ENCODE results near the gene CLMN. TPM values are rescaled to one million over a fixed set of nuclear protein-coding genes. Genes with fewer than 3 reads are reported as not detected.

CLMN gene
- total RNA-seq, 1 experiment from 2014 or later = 111 TPM

DNA sequence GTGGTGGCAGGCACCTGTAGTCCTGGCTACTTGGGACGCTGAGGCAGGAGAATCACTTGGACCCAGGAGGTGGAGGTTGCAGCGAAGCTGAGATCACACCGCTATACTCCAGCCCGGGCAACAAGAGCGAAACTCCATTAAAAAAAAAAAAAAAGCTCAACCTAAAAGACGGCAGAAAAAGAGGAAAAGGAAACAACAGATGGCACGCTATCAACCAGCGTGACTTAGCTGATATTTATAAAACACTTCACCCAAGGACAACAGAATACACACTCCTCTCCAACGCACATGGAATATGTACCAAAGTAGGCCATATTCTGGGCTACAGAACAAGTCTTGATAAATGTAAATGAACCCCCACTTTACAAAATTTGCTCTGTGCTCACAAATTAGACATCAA, 34.0 kb upstream of the CLMN start:
- Mint-ChIP-seq H3K4me1 (ENCODE audit: low read depth, unreplicated experiment) (no peaks in the 10 kb centered on the region), H3K36me3 (ENCODE audit: insufficient read depth, unreplicated experiment) (no peaks in the 10 kb centered on the region), H3K9me3 (ENCODE audit: low read depth, unreplicated experiment) (peaks cover 7% of the 10 kb centered on the region), H3K27me3 (ENCODE audit: unreplicated experiment) (no peaks in the 10 kb centered on the region), H3K4me3 (ENCODE audit: low read depth, unreplicated experiment) (no peak overlapping the region), H3K27ac (ENCODE audit: unreplicated experiment) (no peak overlapping the region)
- TF ChIP-seq, protein P1, sequence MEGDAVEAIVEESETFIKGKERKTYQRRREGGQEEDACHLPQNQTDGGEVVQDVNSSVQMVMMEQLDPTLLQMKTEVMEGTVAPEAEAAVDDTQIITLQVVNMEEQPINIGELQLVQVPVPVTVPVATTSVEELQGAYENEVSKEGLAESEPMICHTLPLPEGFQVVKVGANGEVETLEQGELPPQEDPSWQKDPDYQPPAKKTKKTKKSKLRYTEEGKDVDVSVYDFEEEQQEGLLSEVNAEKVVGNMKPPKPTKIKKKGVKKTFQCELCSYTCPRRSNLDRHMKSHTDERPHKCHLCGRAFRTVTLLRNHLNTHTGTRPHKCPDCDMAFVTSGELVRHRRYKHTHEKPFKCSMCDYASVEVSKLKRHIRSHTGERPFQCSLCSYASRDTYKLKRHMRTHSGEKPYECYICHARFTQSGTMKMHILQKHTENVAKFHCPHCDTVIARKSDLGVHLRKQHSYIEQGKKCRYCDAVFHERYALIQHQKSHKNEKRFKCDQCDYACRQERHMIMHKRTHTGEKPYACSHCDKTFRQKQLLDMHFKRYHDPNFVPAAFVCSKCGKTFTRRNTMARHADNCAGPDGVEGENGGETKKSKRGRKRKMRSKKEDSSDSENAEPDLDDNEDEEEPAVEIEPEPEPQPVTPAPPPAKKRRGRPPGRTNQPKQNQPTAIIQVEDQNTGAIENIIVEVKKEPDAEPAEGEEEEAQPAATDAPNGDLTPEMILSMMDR (IDR thresholded peaks at IDR 0.05; ENCODE audit: unreplicated experiment) = no peak
- no peak for DNase-seq
- BruUV-seq (replicated peaks) = no TSS peak
- intact Hi-C loops (cut with micrococcal nuclease; ENCODE audit: unreplicated experiment) = no loop called here
- CTCF ChIA-PET = no interaction called here

DNA sequence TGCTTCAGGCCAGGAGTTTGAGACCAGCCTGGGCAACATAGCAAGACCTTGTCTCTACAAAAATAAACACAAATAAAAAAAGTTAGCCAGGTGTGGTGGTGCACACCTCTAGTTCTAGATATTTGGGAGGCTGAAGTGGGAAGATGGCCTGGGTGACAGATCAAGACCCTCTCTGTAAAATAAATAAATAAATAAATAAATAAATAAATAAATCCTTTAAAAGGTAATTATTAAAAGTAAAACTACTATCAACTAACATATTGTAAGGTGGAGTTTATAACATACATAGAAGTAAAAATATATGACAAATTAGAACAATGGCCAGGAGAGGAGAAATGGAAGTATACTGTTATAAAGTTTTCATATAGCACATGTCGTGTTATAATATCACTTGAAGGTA, 33.3 kb upstream of the CLMN start:
- intact Hi-C loops (cut with micrococcal nuclease; ENCODE audit: unreplicated experiment) = no loop called here

DNA sequence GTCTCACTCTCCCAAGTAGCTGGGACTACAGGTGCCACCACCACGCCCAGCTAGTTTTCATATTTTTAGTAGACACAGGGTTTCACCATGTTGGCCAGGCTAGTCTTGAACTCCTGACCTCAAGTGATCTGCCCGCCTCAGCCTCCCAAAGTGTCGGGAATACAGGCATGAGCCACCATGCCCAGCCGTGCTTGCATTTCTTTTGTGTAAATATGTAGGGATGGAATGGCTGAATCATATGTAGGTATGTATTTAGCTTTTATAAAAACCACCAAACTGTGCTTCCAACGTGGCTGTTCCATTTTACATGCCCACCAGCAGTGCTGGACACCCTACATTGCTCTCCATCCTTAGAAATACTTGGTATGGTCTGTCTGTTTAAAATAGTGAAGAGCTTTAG, 32.8 kb upstream of the CLMN start:
- DNase-seq = no peak
- no peaks in the 10 kb centered on the region for H3K27me3 Mint-ChIP-seq (ENCODE audit: unreplicated experiment)
- BruUV-seq (replicated peaks) = no TSS peak

More for the DNA sequence above, 33.3 kb upstream of the CLMN start:
- no peaks in the 10 kb centered on the region for H3K36me3 Mint-ChIP-seq (ENCODE audit: insufficient read depth, unreplicated experiment)
- no TSS peak for BruUV-seq (replicated peaks)
- no peak overlapping the region for H3K4me3 Mint-ChIP-seq (ENCODE audit: low read depth, unreplicated experiment)
- no peaks in the 10 kb centered on the region for H3K27me3 Mint-ChIP-seq (ENCODE audit: unreplicated experiment)
- H3K4me1 Mint-ChIP-seq (ENCODE audit: low read depth, unreplicated experiment) = no peaks in the 10 kb centered on the region
- no peak overlapping the region for H3K27ac Mint-ChIP-seq (ENCODE audit: unreplicated experiment)
- CTCF ChIA-PET = no interaction called here
- TF ChIP-seq, protein P1 (IDR thresholded peaks at IDR 0.05; ENCODE audit: unreplicated experiment) = no peak
- DNase-seq = no peak
- H3K9me3 Mint-ChIP-seq (ENCODE audit: low read depth, unreplicated experiment) = peaks cover 7% of the 10 kb centered on the region

DNA sequence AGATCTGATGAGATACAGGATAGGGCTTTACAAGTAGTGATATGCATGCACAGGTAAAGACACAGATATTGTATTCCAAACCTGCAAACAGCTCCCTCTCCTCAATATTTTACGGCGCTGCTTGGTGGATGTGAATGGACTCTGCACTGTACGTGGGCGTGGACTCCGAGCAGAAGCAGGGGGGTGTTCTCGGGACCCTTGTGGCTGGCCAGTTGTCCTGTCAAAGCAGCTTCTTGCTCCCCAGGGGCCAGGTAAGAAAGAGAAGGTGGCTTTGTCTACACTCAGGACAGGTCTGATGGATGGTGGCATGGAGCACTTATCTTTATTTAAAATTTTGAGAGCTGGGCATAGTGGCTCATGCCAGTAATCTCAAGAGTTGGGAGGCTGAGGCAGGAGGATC, 29.5 kb upstream of the CLMN start:
- BruUV-seq (replicated peaks) = no TSS peak
- no peak overlapping the region for H3K4me3 Mint-ChIP-seq (ENCODE audit: low read depth, unreplicated experiment)
- no peaks in the 10 kb centered on the region for H3K36me3 Mint-ChIP-seq (ENCODE audit: insufficient read depth, unreplicated experiment)
- H3K27me3 Mint-ChIP-seq (ENCODE audit: unreplicated experiment) = no peaks in the 10 kb centered on the region
- no peak overlapping the region for H3K27ac Mint-ChIP-seq (ENCODE audit: unreplicated experiment)
- peaks cover 7% of the 10 kb centered on the region for H3K4me1 Mint-ChIP-seq (ENCODE audit: low read depth, unreplicated experiment)
- TF ChIP-seq, protein P1 (IDR thresholded peaks at IDR 0.05; ENCODE audit: unreplicated experiment) = no peak
- intact Hi-C loops (cut with micrococcal nuclease; ENCODE audit: unreplicated experiment) = no loop called here
- peaks cover 7% of the 10 kb centered on the region for H3K9me3 Mint-ChIP-seq (ENCODE audit: low read depth, unreplicated experiment)
- no peak for DNase-seq
- CTCF ChIA-PET = interaction anchor here (0.6 kb wide), 1 partner anchor 11 kb away, joined by 3 read pairs; no protein-coding TSS in a partner anchor

More for the DNA sequence above, 32.8 kb upstream of the CLMN start:
- Mint-ChIP-seq H3K4me1 (ENCODE audit: low read depth, unreplicated experiment) (no peaks in the 10 kb centered on the region), H3K4me3 (ENCODE audit: low read depth, unreplicated experiment) (no peak overlapping the region), H3K9me3 (ENCODE audit: low read depth, unreplicated experiment) (peaks cover 7% of the 10 kb centered on the region), H3K36me3 (ENCODE audit: insufficient read depth, unreplicated experiment) (no peaks in the 10 kb centered on the region), H3K27ac (ENCODE audit: unreplicated experiment) (no peak overlapping the region)
- intact Hi-C loops (cut with micrococcal nuclease; ENCODE audit: unreplicated experiment) = no loop called here
- CTCF ChIA-PET = no interaction called here
- TF ChIP-seq, protein P1 (IDR thresholded peaks at IDR 0.05; ENCODE audit: unreplicated experiment) = no peak

Measured in Calu3 (cell line).